ENCODE results near the gene DCD.
"Not testable (repeated sequence)": the region's sequence is repeated elsewhere in the genome, so short reads cannot be mapped to it uniquely, and the experiment has no call there.

Gene DCD

DNA sequence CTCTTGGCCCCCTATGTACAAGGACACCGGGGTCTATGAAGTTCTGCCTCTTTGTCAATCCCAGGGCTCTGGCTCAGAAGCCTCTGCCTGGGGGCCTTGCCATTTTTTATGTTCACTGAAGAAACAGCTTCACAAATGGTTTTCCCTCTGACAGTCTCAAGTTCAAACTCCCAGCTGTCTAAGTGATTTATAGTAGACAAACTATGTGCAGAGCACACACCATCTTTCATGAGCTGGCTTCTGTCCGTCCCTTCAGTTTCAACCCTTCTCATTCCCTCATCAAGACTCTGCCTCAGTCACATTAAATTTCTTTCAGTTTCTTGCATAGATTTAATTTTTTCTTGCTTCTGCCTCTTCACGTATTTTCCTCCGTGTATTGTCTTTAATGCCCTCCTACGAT, 2.7 kb upstream of the DCD start:
- no peak for DNase-seq

DNA sequence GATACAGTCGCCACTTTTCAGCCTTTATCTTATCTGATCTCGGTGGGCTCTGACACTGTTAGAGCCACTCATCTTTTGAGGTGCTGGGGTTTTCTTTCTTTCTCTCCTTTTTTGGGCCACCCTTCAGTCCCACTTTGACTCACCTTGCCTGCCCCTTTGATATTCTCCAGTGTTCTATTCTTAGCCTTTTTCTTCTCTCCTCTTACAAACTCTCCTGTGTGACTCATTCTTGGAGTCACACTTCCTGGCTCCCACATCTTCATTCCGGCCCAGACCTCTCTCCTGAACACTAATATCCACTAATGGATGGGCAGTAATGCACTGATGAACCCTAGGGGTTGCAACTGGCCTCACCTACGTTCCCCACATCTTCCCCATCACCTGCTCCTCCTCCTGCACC, 2.2 kb upstream of the DCD start:
- DNase-seq, result no peak

DNA sequence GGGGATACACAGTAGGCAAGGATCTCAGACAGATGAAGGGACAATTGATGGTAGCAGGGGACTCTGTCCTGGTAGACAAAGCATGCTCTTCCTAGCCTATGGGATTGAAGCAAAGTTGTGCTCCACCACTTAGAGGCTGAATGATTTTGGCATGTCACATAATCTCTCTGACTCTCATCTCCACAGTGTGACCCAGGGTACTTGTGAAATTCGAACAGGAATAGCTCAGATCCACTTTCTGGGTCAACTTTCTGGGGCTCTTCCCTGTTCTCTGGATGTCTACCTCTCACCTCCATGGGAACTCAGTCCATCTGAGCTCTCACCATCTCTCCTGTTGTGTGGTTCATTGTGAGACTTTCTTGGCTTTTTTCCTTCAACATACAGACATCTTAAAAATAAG, 1.7 kb upstream of the DCD start:
- DNase-seq, result no peak

DNA sequence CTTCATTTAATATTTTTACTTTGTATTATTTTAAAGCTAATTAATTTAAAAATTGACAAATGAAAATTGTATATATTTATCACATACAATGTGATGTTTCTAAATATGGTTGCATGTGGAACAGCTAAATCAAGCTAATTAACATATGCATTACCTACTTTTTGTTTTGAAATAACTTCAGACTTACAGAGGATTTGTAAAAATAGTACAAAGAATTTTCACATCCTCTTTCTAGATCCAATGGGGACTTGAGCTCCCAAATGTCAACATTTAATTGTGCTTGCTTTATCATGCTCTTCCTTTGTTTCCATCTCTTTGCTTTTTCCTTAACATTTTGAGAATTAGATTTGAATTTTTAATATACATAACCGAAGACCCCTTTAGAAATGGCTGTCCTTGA, 6.6 kb downstream of the DCD start:
- DNase-seq, result no peak

DNA sequence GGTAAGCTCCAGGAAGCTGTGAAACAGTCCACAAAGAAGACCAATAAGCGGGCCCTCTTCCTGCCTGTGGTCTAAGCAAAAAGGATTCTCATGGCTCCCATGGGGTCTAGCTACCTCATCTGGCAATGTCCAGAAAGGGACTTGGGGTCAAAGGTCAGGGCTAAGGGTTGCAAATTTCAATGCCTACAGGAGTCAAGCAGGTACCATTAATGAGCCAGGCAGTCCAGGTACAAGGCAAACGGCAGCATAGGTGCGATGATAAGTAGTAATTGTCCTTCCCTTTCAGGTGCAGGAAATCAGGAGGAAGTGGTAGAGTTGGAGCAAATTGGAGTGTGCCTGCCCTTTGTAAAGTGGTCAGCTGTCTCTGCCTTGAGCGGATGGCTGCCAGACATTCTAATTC, 7.1 kb downstream of the DCD start:
- no peak for DNase-seq

DNA sequence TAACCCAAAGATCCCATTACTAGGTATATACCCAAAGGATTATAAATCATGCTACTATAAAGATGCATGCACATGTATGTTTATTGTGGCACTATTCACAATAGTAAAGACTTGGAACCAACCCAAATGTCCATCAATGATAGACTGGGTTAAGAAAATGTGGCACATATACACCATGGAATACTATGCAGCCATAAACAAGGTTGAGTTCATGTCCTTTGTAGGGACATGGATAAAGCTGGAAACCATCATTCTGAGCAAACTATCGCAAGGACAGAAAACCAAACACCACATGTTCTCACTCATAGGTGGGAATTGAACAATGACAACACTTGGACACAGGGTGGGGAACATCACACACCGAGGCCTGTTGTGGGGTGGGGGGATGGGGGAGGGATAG, 9.1 kb downstream of the DCD start:
- DNase-seq, result not testable (repeated sequence)

DNA sequence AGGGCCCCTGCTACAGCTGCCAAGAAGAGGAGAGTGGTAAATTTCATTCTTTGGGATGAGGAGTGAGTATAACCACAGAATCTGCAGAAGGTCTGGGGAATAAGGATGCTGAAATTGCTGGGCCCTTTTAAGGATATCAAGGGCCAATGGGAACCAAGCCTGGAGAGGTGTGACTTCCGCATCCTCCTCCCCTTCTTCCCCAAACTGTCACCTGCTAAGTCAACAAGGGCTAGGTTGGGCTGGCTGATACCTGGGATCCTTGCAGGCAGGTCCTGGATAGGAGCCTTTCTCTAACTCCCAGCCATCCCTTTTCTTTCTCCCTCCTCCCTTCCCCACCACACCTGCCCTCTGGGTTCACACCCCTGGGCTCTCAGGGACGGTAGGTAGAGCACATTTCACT, 13.4 kb downstream of the DCD start, which contains the start of gene LACRT:
TSS of gene LACRT (minus strand) at position 101 of the 400 bp plus-strand sequence. CDS start at position 47, 54 bp downstream.
- no peak for DNase-seq

DNA sequence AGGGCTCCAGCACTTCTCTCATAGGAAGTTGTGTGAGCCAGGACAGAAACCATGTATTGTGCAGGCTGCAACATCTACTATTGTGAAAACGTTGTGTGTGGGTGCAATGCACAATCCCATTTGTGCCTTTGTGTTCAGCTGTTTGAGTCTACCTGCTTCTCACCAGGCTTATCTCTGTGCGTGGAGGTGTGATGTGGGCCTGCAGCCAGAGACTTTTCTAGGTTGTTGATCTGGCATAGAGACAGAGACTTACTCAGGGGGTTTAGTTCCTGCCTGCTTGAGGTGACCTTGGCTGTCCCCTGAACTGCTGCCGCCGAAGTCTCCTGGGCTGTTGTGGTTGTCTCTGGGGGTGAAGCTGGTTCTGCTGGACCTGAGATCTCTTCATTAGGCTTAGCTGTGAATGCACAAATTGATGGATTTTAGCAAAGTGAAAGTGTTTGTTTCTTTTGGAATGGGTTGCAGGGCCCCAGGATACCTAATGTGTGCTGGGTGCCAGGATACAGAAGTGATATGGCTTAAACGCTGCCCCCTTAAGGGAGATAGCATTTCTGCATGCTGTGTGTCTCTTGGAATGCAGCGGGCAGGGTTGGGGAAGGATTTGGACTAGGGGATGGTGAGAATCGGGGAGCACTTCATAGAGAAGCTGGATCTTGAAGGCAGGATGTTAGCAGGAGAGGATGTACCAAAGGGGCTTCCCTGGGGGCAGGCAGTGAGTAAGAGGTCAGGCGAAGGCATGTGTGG, 16.0 kb downstream of the DCD start:
- DNase-seq, result no peak

DNA sequence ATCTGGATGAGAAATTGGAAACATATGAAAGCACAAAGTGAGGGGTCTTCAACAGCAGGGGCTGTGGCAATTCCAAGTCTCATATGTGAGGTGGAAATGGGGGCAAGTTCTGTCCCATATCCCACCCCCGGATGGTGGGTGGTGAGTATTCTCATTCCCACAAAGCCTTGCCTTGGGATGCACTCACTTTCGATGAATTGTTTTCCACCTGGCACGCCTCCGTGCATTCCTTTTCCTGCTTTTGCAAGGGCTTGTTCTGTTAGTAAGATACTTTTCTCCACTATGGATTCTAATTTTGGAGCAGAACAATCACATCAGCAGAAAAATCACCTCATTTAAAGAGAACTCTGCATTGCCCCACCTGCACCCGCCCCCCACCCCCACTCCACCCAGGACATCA, 16.6 kb downstream of the DCD start:
- DNase-seq, result no peak

DNA sequence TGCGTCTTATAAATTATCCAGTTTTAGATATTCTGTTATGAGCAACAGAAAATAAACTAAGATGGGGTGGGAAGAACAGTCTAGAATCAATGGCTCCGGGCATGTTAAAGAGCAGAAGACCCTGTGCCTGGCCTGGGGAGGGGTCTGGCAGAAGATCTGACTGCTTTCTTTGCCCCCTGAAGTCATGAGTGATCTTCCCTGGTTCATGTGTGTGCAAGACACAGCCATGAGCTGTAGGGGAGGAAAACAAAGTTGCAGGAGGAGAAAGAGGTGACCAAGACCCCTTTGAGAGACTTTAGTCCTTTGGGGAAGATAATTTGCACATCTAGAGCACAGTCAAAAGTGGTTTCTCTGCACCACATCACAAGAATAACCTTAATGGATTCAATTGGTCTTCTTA, 18.2 kb downstream of the DCD start:
- no peak for DNase-seq

DNA sequence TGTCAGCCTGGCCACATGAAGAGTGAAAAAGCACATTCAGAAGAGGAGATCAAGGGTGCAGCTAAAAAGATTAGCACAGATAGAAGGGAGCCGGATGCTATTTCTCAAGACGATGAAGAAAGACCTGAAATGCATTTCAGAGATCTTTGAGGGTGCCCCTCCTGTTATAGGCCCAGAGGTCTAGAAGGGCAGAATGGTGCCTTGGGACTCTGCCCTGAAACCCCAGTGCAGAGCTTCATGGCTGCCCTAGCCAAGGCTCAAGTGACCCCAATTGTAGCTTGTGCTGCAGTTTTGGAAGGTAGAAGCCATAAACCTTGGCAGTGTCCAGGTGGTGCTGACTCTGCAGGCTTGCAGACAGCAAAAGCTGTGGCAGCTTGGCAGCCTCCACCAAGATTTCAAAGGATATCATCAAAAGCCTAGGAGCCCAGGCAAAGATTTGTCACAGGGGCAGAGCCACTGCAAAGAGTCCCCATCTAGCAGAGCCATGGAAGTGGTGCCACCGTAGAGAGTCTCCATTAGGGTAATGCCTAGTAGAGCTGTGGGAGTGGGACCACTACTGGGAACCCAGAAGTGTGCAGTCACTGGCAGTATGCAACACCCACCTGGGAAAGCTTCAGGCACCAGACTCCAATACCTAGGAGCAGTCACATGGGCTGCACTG, 19.8 kb downstream of the DCD start:
- no peak for DNase-seq

DNA sequence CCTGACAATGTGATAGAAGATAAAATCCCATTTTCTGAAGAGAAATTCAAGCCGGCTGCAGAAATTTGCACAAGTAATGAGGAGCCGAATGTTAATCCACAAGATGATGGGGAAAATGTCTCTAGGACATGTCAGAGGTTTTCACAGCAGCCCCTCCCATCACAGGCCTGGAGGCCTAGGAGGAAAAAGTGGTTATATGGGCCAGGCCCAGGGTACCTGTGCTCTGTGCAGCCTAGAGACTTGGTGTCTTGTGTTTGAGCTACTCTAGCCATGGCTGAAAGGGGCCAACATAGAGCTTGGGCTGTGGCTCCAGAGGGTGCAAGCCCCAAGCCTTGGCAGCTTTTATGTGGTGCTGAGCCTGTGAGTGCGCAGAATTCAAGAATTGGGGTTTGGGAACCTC, 20.9 kb downstream of the DCD start:
- DNase-seq, result no peak

DNA sequence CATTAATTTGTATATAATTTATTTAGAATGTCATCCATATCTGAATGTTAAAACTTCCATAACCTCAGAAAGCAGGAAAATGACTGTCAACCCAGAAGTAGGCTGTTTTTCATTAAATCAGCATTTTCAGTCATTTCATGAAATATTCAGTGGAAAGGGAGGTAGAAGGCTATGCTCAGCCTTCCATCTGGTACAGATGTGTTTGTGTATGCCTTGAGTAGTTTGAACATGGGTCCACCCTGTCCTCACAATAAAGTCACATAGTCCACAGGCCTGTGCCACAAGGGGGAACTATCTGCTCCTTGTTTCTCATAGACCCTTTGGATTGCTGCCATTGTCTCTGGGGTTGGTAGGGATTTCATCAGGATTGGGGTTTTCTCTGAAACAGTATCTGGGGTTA, 22.6 kb downstream of the DCD start:
- DNase-seq, result no peak

DNA sequence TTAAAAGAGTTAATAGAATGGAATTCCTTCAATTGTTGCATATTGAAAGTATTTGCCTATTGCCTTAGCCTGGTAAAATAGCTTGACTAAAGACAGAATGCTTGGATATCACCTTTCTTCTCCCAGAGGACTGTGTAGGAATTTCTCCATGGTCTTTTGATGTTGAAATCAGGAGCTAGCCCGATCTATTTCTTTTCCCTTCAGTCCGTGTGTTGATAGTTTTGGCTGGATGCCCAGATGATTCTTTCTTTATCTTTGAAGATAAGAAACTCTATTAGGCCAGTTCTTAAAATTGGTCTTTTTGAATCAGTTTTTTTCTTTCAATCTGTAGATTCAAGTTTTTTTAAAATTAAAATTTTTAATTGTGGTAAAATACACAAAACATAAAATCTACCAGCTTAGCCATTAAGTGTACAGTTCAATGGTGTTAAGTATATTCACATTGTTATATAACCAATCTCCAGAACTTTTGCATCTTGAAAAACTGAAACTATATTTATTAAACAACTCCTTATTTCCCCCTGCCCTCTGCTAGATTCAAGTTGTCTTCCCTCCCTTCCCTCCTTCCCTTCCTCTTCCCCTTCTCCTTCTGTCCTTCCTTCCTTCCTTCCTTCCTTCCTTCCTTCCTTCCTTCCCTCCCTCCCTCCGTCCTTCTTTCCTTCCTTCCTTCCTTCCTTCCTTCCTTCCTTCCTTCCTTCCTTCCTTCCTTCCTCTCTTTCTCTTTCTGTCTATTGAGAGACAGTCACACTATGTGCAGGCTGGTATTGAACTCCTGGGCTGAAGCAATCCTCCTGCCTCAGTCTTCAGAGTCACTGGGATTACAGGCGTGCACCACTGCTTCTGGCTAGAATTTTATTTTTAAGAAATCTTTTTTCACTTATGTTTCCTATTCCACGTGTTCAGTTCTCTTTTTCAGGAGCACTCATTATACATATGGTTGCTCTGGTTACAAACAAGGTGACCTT, 23.6 kb downstream of the DCD start:
- DNase-seq, result no peak

DNA sequence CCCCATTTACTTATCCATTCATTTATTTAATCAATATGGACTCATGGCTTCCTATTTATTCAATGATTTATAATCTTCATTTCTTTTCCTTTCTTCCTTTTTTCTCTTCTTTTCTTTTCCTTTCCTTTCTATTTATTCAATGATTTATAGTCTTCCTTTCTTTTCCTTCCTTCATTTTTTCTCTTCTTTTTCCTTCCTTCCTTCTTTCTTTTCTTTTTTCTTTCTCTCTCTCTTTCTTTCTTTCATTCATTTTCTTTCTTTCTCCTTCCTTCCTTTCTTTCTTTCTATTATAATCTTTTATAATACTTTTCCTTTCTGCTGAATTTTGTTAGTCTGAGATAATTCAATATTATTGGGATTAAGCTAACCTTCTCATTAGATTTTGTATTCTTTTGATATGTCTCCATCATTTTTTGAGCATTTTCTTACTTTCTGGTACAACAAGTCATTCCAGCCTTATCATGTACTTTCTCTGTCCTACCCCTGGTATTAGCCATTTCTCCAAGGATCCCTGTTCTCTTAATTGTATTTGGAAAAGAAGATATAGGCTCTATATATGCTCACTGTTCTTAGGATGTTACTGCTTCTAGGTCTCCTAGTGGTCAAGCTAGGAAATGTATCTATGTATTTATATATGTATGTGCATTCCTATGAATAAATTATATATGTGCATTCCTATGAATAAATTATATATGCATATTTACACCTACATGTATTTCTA, 25.5 kb downstream of the DCD start:
- DNase-seq, result no peak

DNA sequence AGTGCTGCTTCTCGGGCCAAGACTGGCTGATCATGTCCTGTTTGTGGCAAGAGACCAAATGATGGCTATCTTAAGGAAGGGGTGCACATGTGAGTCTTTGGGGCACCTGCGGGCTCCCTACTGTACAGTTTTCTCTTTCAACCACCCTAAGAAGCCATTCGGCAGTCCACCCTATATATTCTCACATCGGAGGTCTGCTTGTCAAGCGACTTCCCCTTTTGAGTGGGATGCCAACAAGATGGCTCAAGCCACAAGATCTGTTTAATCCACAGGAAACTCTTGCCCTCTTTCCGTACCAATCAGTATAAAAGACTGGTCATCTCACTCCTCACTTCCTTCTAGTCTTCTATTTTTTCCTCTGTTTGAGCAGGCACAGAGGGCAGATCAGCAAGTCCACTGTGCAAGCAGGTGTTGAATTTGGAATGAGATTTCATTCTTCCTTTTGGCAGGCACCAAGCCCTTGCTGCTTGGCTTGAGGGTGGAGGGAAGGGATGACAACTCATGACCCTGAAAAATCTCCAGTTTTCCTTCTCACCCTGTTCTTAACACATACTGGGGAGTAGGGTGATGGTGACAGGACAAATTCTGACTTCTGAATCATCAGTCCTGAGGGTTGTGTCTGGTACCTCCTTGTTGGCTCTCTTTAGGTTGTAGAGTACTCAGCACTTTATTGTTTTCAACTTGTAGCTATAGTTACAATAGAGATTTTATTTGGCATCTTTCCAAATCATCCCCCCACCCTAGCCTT, 31.1 kb downstream of the DCD start:
- DNase-seq, result no peak

DNA sequence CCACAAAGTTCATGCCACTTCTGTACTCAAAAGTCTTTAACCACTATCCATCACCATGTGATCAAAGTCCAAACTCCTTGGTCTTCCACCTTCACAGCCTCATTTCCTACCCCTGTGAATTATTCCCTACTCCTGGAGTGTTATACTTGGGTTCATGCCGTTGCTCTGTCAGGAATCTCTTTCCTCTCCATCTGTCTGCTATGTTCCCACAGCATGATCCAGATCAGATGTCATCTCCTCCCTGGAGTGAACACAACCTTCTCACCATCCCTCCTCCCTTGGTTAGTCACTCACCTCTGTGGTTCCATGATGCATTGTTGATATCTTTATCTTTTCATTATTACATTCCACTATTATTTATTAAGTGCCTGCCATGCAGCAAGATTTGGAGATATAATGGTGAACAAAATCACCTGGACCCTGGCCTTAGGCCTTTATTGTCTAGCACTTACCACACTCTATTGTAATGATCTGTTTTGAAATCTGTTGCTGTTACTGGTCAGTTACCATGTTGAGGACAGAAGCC, 35.9 kb downstream of the DCD start:
- no peak for DNase-seq

DNA sequence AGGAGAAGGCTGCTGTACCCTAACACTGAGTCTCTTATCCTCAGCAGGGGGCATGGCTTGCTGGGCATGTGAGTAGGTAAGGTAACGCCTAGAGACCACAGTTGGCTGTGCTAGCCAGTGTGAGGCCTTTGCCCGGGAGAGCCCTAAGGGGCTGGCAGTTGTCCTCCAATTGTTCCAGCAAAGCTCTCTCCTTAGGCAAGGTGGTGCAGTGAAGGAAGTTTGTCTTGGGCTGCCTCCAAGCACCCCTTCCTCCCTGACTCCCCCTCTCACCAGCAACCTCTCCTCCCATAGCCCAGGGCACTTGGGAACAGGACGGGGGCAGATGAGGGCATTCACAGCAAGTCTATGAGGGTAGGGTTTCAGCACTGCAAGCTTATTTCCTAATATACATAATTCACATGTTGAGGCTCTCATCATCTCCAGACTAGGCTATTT, 36.4 kb downstream of the DCD start:
- no peak for DNase-seq

DNA sequence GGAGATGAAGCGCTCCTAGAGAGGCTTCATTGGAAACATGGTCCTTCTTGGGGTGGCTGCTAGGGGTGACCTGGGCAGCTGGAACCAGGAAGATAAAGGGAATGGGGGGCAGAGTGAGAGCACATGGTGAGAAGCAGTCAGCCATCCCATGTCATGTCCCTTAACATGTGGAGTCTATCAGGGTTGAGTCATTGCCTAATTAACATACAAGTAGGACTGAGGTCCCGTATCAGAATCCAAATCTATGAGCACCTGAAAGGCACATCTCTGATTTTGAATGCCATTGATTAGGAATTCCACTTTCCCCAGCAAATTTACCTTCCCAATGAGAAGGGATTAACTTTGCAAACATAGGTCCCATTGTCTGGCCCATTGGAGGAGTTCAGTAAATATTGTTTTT, 39.4 kb downstream of the DCD start:
- no peak for DNase-seq

DNA sequence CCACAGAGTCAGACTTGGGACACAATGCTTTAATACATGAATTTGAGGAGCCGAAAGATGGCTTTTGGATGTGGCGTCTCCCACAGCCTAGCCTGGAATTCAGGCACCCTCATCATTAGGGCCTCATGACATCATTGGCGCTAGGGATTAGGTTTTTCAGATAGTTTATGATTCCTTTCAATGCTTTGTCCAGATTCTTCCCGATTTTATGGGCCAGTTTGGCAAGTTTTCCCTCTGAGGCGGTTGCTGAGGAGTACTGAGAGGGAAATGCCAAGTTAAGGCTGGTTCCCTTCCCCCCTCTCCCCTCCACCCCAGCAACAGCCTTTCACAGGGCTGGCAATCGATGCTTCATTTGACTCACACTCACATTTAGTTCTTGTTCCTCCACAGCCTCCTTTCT, 40.0 kb downstream of the DCD start:
- DNase-seq, result no peak

DNA sequence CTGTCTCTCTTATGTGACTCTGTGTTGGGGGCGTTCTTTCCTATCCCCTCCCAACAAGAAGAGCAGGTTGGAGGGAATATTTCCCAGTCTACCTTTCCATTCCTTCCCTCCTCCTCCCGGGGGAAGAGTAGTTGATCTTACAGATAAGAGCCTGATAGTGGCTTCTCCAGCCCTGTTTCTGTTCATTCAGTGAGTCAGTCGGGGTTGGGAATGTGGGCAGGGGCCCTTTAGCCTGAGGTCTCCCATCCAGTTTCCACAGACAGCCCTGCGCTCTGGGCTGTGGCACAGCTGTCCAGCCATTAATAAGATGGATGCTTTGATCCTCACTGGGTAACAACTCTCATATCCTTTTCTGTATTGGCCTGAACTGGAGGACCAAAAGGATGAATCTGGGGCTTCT, 41.6 kb downstream of the DCD start:
- no peak for DNase-seq
